Measurements from ENCODE around the gene TRMT2B.
A peak's percentile ranks its signal among the peaks of the same experiment; 100 is the strongest.
"Not testable (repeated sequence)": the region's sequence is repeated elsewhere in the genome, so short reads cannot be mapped to it uniquely, and the experiment has no call there.

TRMT2B gene

DNA sequence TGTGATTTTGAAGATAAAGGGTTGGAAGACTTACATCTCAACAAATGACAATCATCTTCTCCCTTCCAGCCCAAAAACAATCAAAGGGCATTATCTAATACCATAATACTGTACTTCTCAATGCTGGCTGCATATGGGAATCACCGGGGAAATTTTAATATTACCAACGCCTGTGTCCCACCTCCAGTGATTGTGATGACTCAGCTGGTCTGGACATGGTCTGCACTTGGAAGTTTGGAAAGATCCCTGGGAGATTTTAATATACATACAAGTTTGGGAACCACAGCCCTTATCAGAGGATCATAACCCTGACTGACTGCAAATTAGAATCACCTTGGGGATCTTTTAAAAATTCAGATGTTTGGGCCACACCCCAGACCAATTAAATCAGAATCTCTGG is 52.5 kb downstream of the TRMT2B start:
- TF ChIP-seq CTCF (IDR thresholded peaks at IDR 0.05; ENCODE audit: low read depth, low read length, missing control alignments), result no peak
- no peak for DNase-seq (ENCODE audit: extremely low read depth, low read depth)
- no peak overlapping the region for H3K4me3 ChIP-seq (replicated peaks; ENCODE audit: low read depth, low read length)

GRCh38 chrX:100995469-100995868 is 56.4 kb downstream of the TRMT2B start:
- no peak for TF ChIP-seq CTCF (IDR thresholded peaks at IDR 0.05; ENCODE audit: low read depth, low read length, missing control alignments)
- no peak overlapping the region for H3K4me3 ChIP-seq (replicated peaks; ENCODE audit: low read depth, low read length)
- DNase-seq (ENCODE audit: extremely low read depth, low read depth), result peak; percentile 44

DNA sequence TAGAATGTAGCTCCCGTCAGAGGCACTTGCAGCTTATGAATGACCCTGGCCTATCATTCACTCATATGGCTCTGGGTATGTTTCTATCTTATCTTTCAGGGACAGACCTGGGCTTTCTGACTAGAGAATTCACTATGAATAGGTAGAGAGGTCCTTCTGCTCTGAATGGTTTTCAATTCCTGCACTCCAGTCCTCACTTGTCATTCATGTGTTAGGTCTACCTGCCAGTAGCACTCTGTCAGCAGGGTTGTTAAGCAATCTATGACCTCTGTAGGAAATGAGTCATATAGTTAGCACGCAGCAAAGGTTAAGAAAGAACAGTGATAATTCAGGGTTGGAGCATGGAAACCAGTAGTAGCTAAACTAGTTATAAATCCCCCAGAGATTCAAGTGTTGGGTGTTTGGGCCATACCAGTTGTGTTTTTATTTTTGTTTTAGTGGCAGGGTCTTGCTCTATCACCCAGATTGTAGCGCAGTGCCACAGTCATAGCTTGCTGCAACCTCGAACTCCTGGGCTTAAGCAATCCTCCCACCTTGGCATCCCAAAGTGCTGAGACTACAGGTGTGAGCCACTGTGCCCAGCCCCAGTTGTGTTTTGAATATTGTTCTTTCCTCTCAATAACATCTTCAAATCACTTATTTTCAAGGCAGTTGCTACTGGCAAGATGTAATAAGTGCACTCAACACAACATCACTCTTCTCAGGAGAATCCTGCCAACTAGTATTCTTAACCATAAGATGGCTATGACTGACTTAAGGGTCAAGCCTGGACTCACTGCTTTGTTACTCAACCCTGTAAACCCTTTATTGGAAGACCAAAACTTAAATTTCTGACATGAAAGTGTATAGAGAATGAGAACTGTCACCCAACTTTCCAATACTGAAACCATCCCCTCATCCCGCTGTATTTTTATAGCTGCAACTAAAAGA is 57.3 kb downstream of the TRMT2B start:
- no peak for DNase-seq (ENCODE audit: extremely low read depth, low read depth)
- H3K4me3 ChIP-seq (replicated peaks; ENCODE audit: low read depth, low read length), result no peak overlapping the region
- TF ChIP-seq CTCF (IDR thresholded peaks at IDR 0.05; ENCODE audit: low read depth, low read length, missing control alignments), result no peak

- DNase-seq (ENCODE audit: extremely low read depth, low read depth), result no peak
- TF ChIP-seq CTCF (IDR thresholded peaks at IDR 0.05; ENCODE audit: low read depth, low read length, missing control alignments), result no peak
- no peak overlapping the region for H3K4me3 ChIP-seq (replicated peaks; ENCODE audit: low read depth, low read length)
Observed at GRCh38 chrX:100990139-100990538, 61.8 kb downstream of the TRMT2B start.

DNA sequence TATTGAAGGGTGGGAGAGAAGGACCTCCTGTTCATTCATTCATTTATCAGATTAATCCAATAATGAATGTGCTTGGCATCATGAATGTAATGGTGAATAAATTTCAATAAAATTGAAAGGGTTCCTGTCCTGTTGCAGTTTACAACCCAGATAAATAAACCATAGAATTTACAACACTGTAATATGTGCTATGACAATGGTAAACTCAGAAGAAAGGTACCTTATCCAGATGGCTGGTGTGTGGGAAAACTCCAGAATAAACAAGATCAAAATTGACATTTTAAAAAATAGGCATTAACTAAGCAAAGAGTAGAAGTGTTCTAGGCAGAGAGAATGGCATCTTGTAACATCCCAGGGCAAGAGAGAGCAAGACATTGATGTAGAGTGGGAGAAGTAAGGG is 67.1 kb downstream of the TRMT2B start:
- TF ChIP-seq CTCF (IDR thresholded peaks at IDR 0.05; ENCODE audit: low read depth, low read length, missing control alignments), result no peak

GRCh38 chrX:100981498-100981845 is 70.4 kb downstream of the TRMT2B start:
- not testable (repeated sequence) for H3K4me3 ChIP-seq (replicated peaks; ENCODE audit: low read depth, low read length); DNase-seq (ENCODE audit: extremely low read depth, low read depth)

More for the DNA sequence above, 67.1 kb downstream of the TRMT2B start:
- no peak for DNase-seq (ENCODE audit: extremely low read depth, low read depth)
- H3K4me3 ChIP-seq (replicated peaks; ENCODE audit: low read depth, low read length), result no peak overlapping the region

DNA sequence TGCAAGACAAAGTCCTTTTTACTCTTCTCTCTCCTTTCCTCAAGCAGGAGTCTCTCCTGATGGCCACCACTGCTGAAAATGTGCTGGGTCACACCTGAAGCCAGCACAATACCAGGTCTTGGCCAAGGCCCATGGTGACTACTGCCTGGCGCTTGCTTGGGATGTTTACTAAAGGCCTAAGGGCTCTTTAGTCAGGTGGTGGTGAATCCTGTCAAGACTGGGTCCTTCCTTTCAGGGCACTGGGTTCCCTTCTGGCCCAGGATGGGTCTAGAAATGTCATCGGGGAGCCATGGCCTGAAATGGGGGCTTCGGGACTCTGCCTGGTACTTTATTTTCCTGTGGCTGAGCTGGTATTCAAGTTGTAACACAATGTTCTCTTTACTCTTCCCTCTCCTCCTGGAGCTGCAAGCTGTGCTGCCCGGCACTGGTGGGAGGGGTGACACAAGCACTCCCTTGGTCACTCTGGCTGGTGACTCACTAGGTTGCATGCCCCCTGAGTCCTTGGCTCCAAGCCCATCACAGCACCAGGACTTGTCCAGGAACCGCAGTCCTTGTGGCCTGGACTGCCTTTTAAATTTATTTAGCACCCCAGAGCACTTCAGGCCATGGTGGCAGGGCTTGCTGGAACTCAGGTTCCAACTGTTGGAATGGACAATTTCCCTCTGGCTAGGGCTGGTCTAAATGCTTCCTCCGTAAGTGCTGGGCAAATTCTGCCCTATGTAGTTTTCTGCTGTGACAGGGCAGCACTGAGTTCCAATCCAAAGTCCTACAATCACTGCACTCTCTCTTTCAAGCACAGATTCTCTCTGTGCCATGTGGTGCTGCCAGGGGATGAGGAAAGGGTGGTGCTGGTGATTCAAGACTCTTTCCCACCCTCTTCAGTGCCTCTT is 71.1 kb downstream of the TRMT2B start:
- no peak overlapping the region for H3K4me3 ChIP-seq (replicated peaks; ENCODE audit: low read depth, low read length)
- TF ChIP-seq CTCF (IDR thresholded peaks at IDR 0.05; ENCODE audit: low read depth, low read length, missing control alignments), result no peak
- no peak for DNase-seq (ENCODE audit: extremely low read depth, low read depth)

Data from HFF-Myc (cell line).